Suprapubic skin (tissue), 4 donors: Measurements from ENCODE around the gene KMT2C. TPM values are rescaled to one million over a fixed set of nuclear protein-coding genes. Genes with fewer than 3 reads are reported as not detected.
"Not testable (repeated sequence)": the region's sequence is repeated elsewhere in the genome, so short reads cannot be mapped to it uniquely, and the experiment has no call there.

Source experiments
- DNase-seq, 2 donors: peaks; one replicate each; pipeline ENCODE4 v3.0.0-alpha.2; 2019; ENCODE audit warnings: low spot score in 2 of 2
- H3K27ac ChIP-seq: fragments of 200-600 bp; sonication (generic); one replicate; pipeline ENCODE4 v1.5.1; 2019
- H3K27me3 ChIP-seq: fragments of 200-600 bp; sonication (generic); one replicate; pipeline ENCODE4 v1.5.1; 2019
- H3K36me3 ChIP-seq: fragments of 200-600 bp; sonication (generic); one replicate; pipeline ENCODE4 v1.5.1; 2019
- H3K4me1 ChIP-seq: fragments of 200-600 bp; sonication (generic); one replicate; pipeline ENCODE4 v1.5.1; 2019
- H3K4me3 ChIP-seq: fragments of 200-600 bp; sonication (generic); one replicate; pipeline ENCODE4 v1.5.1; 2019; ENCODE audit warnings: mild to moderate bottlenecking
- H3K9me3 ChIP-seq: fragments of 200-600 bp; sonication (generic); one replicate; pipeline ENCODE4 v1.5.1; 2019
- CTCF ChIP-seq, 2 donors: fragments of 200-600 bp in 1 of 2; fragments of 450-650 bp in 1 of 2; sonication (generic) in 1 of 2; IDR thresholded peaks; one replicate each; pipeline ENCODE4 v1.5.1; 2016 to 2019; ENCODE audit warnings: antibody characterized with exemption in 2 of 2, mild to moderate bottlenecking in 1 of 2, moderate library complexity in 1 of 2
- EP300 ChIP-seq: sonication (generic); formaldehyde crosslinking; IDR thresholded peaks from one replicate; pipeline ENCODE4 v1.6.1; 2017; ENCODE audit warnings: antibody characterized with exemption
- POLR2A ChIP-seq, 2 donors: fragments of 450-650 bp; IDR thresholded peaks; one replicate each; pipeline ENCODE4 v1.6.1; 2017; ENCODE audit warnings: antibody characterized with exemption in 2 of 2, mild to moderate bottlenecking in 2 of 2, moderate library complexity in 2 of 2
- POLR2AphosphoS5 ChIP-seq, 3 donors: sonication (generic); formaldehyde crosslinking; IDR thresholded peaks; one replicate each; pipeline ENCODE4 v1.6.1; 2017; ENCODE audit warnings: antibody characterized with exemption in 3 of 3
- WGBS: methylation state at CpG from one replicate; pipeline ENCODE4 v1.1.5; 2018; 5-methylcytosine and 5-hydroxymethylcytosine counted together
- total RNA-seq, 4 donors: library from RNA; depleted of rRNA; stranded (reverse); fragments of >200 nt; gene quantifications; one replicate each; pipeline ENCODE4 v1.1.0, GENCODE V29; 2016

KMT2C gene
- total RNA-seq, 4 donors from 2014 or later, result 61.2 to 144 (median 93.3) TPM

DNA sequence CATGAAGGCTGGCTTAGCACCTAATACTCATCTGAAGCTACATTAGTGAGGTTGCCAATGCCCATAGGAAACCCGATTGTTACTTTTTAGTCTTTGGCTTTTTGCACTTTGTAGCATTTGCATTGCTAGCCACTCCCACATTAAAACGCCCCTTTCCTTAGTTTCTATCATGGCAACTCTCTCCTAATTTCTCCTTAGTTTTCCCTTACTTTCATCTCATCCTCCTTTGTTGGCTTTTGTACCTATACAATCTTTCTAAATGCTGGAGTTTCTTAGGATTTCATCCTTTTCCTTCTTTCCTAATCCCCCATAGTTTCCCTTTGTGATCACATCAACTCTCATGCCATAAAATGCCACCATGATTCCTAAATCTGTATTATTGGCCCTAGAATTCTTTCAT, 168.9 kb downstream of the KMT2C start:
- not testable (repeated sequence) for DNase-seq, H3K9me3 ChIP-seq, H3K4me1 ChIP-seq, H3K4me3 ChIP-seq, H3K27ac ChIP-seq, H3K27me3 ChIP-seq
- peaks cover 17% of the 10 kb centered on the region for H3K36me3 ChIP-seq
- 92% methylated on average over 2 of the region's 2 CpGs for WGBS

DNA sequence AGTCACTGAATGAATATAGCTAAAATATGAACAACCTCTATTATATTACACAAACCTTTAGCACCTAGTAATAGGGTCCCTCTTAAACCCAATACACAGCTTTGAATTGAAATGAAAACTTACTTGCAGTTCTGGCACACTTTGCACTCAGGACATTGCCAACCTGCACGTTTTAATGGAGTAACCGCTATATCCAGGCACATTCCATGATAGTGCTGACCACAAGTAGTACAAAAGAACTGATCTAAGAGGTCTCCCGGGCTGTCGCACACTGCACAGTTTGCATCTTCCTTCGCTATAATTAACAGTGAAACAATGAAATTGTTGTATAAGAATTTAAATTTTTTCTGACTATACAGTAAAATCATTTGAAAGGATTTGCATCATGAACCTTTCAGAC, 170.9 kb downstream of the KMT2C start:
- H3K27ac ChIP-seq, H3K27me3 ChIP-seq, H3K4me1 ChIP-seq, DNase-seq, H3K4me3 ChIP-seq, H3K9me3 ChIP-seq: not testable (repeated sequence)
- H3K36me3 ChIP-seq, result peaks cover 15% of the 10 kb centered on the region
- 81% methylated on average over 5 of the region's 5 CpGs for WGBS

DNA sequence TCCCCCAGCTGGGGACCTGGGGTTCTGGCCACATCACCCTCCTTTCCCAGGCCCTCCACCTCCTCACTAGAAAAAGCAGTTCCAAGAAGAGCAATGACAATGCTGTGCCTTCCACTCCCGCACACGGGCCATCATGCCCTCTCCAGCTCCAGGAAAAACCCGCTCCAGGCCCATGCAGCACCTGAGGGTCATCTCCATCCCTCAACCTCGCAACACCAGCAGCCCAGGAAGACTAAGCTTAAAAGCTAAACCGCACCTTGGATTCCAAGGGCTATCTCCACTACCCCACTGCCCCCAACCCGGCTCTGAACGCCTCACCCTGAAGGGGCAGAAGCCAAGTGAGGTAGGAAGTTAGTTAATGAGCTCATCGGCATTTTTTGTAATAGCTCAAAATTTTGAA, 173.7 kb downstream of the KMT2C start:
- H3K9me3 ChIP-seq, result not testable (repeated sequence)
- 98% methylated on average over 7 of the region's 8 CpGs for WGBS
- peaks cover 15% of the 10 kb centered on the region for H3K36me3 ChIP-seq

GRCh38 chr7:152259645-152260044, 176.2 kb downstream of the KMT2C start:
- H3K4me1 ChIP-seq, H3K27me3 ChIP-seq, H3K9me3 ChIP-seq, H3K4me3 ChIP-seq, H3K27ac ChIP-seq, DNase-seq: not testable (repeated sequence)
- peaks cover 15% of the 10 kb centered on the region for H3K36me3 ChIP-seq

More for the DNA sequence above, 173.7 kb downstream of the KMT2C start:
- not testable (repeated sequence) for H3K27me3 ChIP-seq, H3K27ac ChIP-seq, H3K4me1 ChIP-seq, H3K4me3 ChIP-seq, DNase-seq

GRCh38 chr7:152247851-152248250, 188.0 kb downstream of the KMT2C start:
- H3K27me3 ChIP-seq, result not testable (repeated sequence)
- WGBS, result 70% methylated on average over 2 of the region's 2 CpGs

GRCh38 chr7:152245417-152245816, 190.4 kb downstream of the KMT2C start:
- not testable (repeated sequence) for H3K4me3 ChIP-seq, H3K27me3 ChIP-seq, H3K9me3 ChIP-seq, H3K36me3 ChIP-seq, DNase-seq, H3K27ac ChIP-seq, H3K4me1 ChIP-seq
- WGBS, result 42% methylated on average over 2 of the region's 2 CpGs

More at GRCh38 chr7:152247851-152248250, 188.0 kb downstream of the KMT2C start:
- peaks cover 17% of the 10 kb centered on the region for H3K36me3 ChIP-seq
- not testable (repeated sequence) for DNase-seq, H3K4me3 ChIP-seq, H3K27ac ChIP-seq, H3K4me1 ChIP-seq, H3K9me3 ChIP-seq

- not testable (repeated sequence) for H3K4me1 ChIP-seq, H3K27ac ChIP-seq, H3K27me3 ChIP-seq, DNase-seq, H3K36me3 ChIP-seq, H3K9me3 ChIP-seq, H3K4me3 ChIP-seq
- WGBS, result 92% methylated on average over 11 of the region's 11 CpGs
Observed at GRCh38 chr7:152243464-152243863, 192.3 kb downstream of the KMT2C start.

DNA sequence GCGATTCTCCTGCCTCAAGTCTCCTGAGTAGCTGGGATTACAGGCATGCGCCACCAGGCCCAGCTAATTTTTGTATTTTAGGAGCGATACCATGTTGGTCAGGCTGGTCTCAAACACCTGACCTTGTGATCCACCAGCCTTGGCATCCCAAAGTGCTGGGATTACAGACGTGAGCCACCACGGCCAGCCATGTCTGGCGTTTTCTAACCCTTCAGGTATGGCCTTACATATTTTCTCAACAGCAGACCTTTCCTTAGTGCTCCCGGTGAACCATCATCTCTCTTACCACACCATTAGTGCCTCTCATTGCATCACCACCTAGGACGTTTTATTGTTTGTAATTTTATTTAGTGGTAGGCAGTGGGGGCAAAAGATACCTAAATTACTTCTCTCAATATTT, 194.5 kb downstream of the KMT2C start:
- H3K27ac ChIP-seq, H3K4me1 ChIP-seq, H3K27me3 ChIP-seq, DNase-seq, H3K36me3 ChIP-seq, H3K9me3 ChIP-seq, H3K4me3 ChIP-seq: not testable (repeated sequence)
- WGBS, result 85% methylated on average over 8 of the region's 8 CpGs

DNA sequence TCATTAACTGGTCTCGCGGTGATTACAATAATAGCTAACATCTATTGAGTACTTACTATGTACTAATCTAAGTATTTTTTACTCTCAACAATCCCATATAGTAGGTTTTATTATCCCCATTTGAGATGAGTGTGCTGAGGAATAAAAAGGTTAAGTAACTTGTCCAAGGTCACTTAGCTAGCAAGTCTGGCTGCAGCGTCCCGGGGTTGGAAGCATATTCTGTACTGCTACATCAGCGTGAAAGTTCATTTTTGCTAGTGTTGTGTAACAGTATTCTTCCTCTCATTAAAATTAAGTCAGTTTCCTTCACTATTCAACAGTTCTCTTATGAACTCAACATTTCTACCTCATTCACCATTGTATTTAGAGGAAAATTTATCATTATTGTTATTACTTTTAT, 199.5 kb downstream of the KMT2C start:
- not testable (repeated sequence) for H3K27me3 ChIP-seq, H3K4me1 ChIP-seq, H3K4me3 ChIP-seq, H3K27ac ChIP-seq, DNase-seq, H3K9me3 ChIP-seq
- H3K36me3 ChIP-seq, result peaks cover 12% of the 10 kb centered on the region
- WGBS, result 92% methylated on average over 5 of the region's 5 CpGs

- peaks cover 28% of the 10 kb centered on the region for H3K36me3 ChIP-seq
- not testable (repeated sequence) for H3K27ac ChIP-seq, H3K4me1 ChIP-seq, H3K9me3 ChIP-seq, DNase-seq, H3K4me3 ChIP-seq, H3K27me3 ChIP-seq
- 96% methylated on average over 5 of the region's 5 CpGs for WGBS
Observed at GRCh38 chr7:152234421-152234820, 201.4 kb downstream of the KMT2C start.

DNA sequence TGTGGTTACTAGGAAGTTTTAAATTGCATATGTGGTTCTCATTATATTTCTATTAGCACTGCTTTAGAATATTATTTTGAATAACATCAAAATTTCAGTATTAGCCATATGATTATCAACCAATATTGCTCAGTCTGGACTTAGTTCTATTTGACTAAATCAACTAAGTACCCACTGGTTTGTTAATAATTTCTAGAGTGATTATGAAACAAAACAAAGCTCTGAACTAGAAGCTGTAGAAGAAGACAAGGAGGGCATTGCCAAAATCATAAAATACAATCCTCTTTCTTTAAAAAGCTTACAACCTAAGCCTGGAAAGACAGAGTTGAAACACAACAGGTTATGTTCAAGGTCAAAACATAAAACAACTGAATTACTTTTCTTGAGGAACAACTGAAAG, 204.7 kb downstream of the KMT2C start:
- no peaks in the 10 kb centered on the region for H3K27me3 ChIP-seq
- no peak overlapping the region for H3K27ac ChIP-seq
- no peaks in the 10 kb centered on the region for H3K9me3 ChIP-seq
- H3K36me3 ChIP-seq, result peaks cover 41% of the 10 kb centered on the region
- TF ChIP-seq CTCF (IDR thresholded peaks at IDR 0.05), result no peak
- TF ChIP-seq POLR2A (IDR thresholded peaks at IDR 0.05), result no peak
- TF ChIP-seq POLR2AphosphoS5 (IDR thresholded peaks at IDR 0.05), result no peak
- TF ChIP-seq EP300, result no peak
- no peak for DNase-seq
- H3K4me3 ChIP-seq, result no peak overlapping the region
- H3K4me1 ChIP-seq, result no peaks in the 10 kb centered on the region

DNA sequence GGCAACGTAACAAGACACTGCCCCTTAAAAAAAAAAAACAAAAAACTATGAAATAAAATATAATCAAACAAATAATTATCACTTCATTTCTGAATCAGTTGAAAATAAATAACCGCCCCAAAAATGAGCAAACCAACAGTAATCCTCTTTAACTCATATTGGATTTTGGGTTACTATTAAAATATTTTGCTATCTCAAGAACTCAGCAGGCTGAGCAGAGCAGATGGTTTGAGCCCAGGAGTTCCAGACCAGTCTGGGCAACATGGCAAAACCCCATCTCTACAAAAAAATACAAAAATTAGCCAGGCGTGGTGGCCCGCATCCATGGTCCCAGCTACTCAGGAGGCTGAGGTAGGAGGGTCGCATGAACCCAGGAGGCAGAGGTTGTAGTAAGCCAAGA, 216.2 kb downstream of the KMT2C start:
- not testable (repeated sequence) for H3K9me3 ChIP-seq, DNase-seq, H3K4me3 ChIP-seq, H3K27me3 ChIP-seq, H3K27ac ChIP-seq, H3K4me1 ChIP-seq
- 98% methylated on average over 5 of the region's 5 CpGs for WGBS
- peaks cover 52% of the 10 kb centered on the region for H3K36me3 ChIP-seq

DNA sequence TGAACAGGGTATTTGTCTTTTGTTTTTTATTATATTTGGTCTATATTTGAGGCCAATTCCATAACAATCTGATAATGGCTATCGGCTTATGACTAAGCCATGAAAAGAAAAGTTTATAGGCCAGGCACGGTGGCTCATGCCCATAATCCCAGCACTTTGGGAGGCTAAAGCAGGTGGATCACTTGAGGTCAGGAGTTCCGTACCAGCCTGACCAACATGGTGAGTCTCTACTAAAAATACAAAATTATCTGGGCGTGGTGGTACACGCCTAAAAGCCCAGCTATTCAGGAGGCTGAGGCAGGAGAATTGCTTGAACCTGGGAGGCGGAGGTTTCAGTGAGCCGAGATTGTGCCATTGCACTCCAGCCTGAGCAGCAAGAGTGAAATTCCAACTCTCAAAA, 227.0 kb downstream of the KMT2C start:
- DNase-seq, H3K27me3 ChIP-seq, H3K4me1 ChIP-seq, H3K9me3 ChIP-seq, H3K27ac ChIP-seq, H3K4me3 ChIP-seq: not testable (repeated sequence)
- H3K36me3 ChIP-seq, result peaks cover 30% of the 10 kb centered on the region
- WGBS, result 96% methylated on average over 7 of the region's 7 CpGs

GRCh38 chr7:152204417-152204816, 231.4 kb downstream of the KMT2C start:
- not testable (repeated sequence) for H3K4me1 ChIP-seq, H3K4me3 ChIP-seq, H3K9me3 ChIP-seq, H3K27ac ChIP-seq, H3K27me3 ChIP-seq, DNase-seq
- H3K36me3 ChIP-seq, result peaks cover 25% of the 10 kb centered on the region
